Keratinocyte (primary cell): ENCODE data around the gene TAMALIN. TPM values are rescaled to one million over a fixed set of nuclear protein-coding genes. Genes with fewer than 3 reads are reported as not detected.

Experiments used
- DNase-seq: peaks from one replicate; pipeline ENCODE4 v3.0.0-alpha.2; 2011; ENCODE audit warnings: low read depth, missing footprints, low spot score
- FAIRE-seq: peaks from 2 replicates; lab custom pipeline; 2011; peaks lifted over from hg19 to GRCh38; lab: Jason Lieb, UNC
- H2AFZ ChIP-seq: 2 replicates; pipeline ENCODE4 v1.6.0; 2012; ENCODE audit warnings: low read length, control low read depth, inconsistent platforms; ENCODE audit not compliant: control insufficient read depth
- H3K27ac ChIP-seq: 2 replicates; pipeline ENCODE4 v1.5.1; 2011; ENCODE audit warnings: low read length; ENCODE audit not compliant: control insufficient read depth, insufficient read depth
- H3K27me3 ChIP-seq: 3 replicates; pipeline ENCODE4 v1.6.0; 2011; ENCODE audit warnings: low read length; ENCODE audit not compliant: control insufficient read depth, insufficient read depth; ENCODE audit errors: extremely low read depth
- H3K36me3 ChIP-seq, 2 experiments: 2 replicates in 1 of 2; 3 replicates in 1 of 2; pipeline ENCODE4 v1.5.1; 2011; ENCODE audit warnings: low read length in 2 of 2, mild to moderate bottlenecking in 1 of 2; ENCODE audit not compliant: control insufficient read depth in 2 of 2, insufficient read depth in 2 of 2; ENCODE audit errors: extremely low read depth in 1 of 2
- H3K4me1 ChIP-seq: 3 replicates; pipeline ENCODE4 v1.5.1; 2011; ENCODE audit warnings: low read length; ENCODE audit not compliant: control insufficient read depth, insufficient read depth; ENCODE audit errors: extremely low read depth
- H3K4me2 ChIP-seq: 3 replicates; pipeline ENCODE4 v1.6.0; 2011; ENCODE audit warnings: low read depth, low read length; ENCODE audit not compliant: control insufficient read depth, insufficient read depth; ENCODE audit errors: extremely low read depth
- H3K4me3 ChIP-seq, 3 experiments: fragments of 200-600 bp in 1 of 3; sonication (generic) in 1 of 3; 2 replicates in 2 of 3; 3 replicates in 1 of 3; pipeline ENCODE4 v1.5.1; 2011 to 2016; ENCODE audit warnings: low read length in 3 of 3, mild to moderate bottlenecking in 3 of 3, control low read depth in 2 of 3, inconsistent platforms in 1 of 3, low read depth in 1 of 3, mixed read lengths in 1 of 3, mixed run types in 1 of 3, moderate library complexity in 1 of 3; ENCODE audit not compliant: control insufficient read depth in 2 of 3, insufficient read depth in 2 of 3; ENCODE audit errors: extremely low read depth in 1 of 3
- H3K79me2 ChIP-seq: 2 replicates; pipeline ENCODE4 v1.6.0; 2012; ENCODE audit warnings: low read length; ENCODE audit not compliant: control insufficient read depth, insufficient read depth
- H3K9ac ChIP-seq: 3 replicates; pipeline ENCODE4 v1.6.0; 2011; ENCODE audit warnings: low read length; ENCODE audit not compliant: control insufficient read depth, insufficient read depth; ENCODE audit errors: extremely low read depth
- H3K9me1 ChIP-seq: 3 replicates; pipeline ENCODE4 v1.6.0; 2011; ENCODE audit warnings: low read length; ENCODE audit not compliant: control insufficient read depth, insufficient read depth; ENCODE audit errors: extremely low read depth
- H3K9me3 ChIP-seq: 2 replicates; pipeline ENCODE4 v1.5.1; 2012; ENCODE audit warnings: low read depth, low read length; ENCODE audit not compliant: control insufficient read depth
- H4K20me1 ChIP-seq: 3 replicates; pipeline ENCODE4 v1.6.0; 2011; ENCODE audit warnings: low read length; ENCODE audit not compliant: control insufficient read depth, insufficient read depth; ENCODE audit errors: extremely low read depth
- CTCF ChIP-seq, 3 experiments: IDR thresholded peaks in 1 of 3; conservative IDR thresholded peaks in 1 of 3; optimal IDR thresholded peaks in 1 of 3; 2 replicates in 2 of 3; 3 replicates in 1 of 3; pipeline versions ENCODE3 to v1.5.1; 2011; ENCODE audit warnings: low read length in 3 of 3, mild to moderate bottlenecking in 3 of 3, moderate library complexity in 2 of 3, control low read depth in 1 of 3, inconsistent platforms in 1 of 3; ENCODE audit not compliant: insufficient read depth in 2 of 3; ENCODE audit errors: extremely low read depth in 1 of 3
- EZH2 ChIP-seq: IDR thresholded peaks from one replicate; pipeline ENCODE4 v1.6.1; 2012; ENCODE audit warnings: inconsistent platforms, mild to moderate bottlenecking, low read length, moderate library complexity
- dilution Hi-C: fragments of 300-500 bp; cut with MboI; formaldehyde crosslinking; loops from one replicate; pipeline ENCODE4 v1.7.0; 2020; ENCODE audit warnings: low sequenced_read_pairs; ENCODE audit not compliant: extremely low pct_ligation_motif_present
- polyA plus RNA-seq, 5 experiments: library from polyadenylated mRNA; depleted of rRNA in 3 of 5; stranded (reverse) in 3 of 5; stranded (forward) in 1 of 5; unstranded in 1 of 5; fragments of >200 nt; gene quantifications; 1 replicate in 1 of 5; 2 replicates in 3 of 5; 3 replicates in 1 of 5; pipeline versions ENCODE4 v1.2.1 to v1.2.3, GENCODE V29; 2011 to 2012; ENCODE audit warnings: missing spikeins in 2 of 5, low read depth in 1 of 5, low replicate concordance in 1 of 5

Gene TAMALIN
- polyA plus RNA-seq, 1 donor (not counting 4 experiments of a cell fraction or from before 2014, with no cell fraction given) = 0.54 TPM

DNA sequence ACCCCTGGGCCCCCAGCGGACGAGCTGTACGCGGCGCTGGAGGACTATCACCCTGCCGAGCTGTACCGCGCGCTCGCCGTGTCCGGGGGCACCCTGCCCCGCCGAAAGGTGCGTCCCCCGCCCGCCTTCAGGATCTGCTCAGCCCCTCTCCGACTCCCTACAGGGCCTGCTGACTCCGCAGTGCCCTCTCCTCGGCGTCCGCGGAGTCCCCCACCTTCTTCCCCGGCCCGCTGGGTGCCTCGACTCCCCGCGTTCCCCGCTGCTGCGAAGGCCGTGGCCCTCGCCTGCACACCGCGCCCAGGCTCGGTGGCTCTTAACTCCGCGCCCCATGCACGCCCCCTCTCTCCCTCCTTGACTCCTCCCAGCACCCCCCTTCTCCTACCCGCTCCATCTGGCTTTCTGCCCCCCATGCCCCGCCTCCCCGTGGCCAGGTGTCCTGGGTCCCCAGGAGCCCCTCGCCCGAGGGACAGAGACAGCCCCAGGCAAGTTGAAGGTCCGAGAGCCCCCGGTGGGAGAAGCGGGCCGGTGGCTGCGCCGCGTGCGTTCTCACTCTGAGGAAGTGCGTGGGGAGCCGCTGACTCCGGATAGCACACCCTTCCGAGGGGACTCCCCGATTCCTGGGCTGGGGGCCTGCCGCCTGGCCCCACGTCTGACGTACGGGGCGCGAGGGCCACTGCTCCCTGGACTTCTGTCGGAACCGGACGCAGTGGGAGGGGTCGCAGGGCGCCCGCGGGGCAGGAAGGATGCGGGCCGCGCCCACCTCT is 594 bp downstream of the TAMALIN start:
- peak overlapping the region; percentile 19 for H2AFZ ChIP-seq
- no peak for FAIRE-seq
- H3K79me2 ChIP-seq = no peaks in the 10 kb centered on the region

GRCh38 chr12:52007982-52008510 is 1.3 kb downstream of the TAMALIN start:
- Histone ChIP-seq H3K9me3 (no peaks in the 10 kb centered on the region), H2AFZ (no peak overlapping the region), H3K36me3 (no peaks in the 10 kb centered on the region), H3K79me2 (no peaks in the 10 kb centered on the region), H3K27ac (no peak overlapping the region), H3K27me3 (peaks cover 28% of the 10 kb centered on the region), H4K20me1 (peaks cover 7% of the 10 kb centered on the region), H3K9ac (no peak overlapping the region), H3K9me1 (peaks cover 3% of the 10 kb centered on the region), H3K4me3 (no peak overlapping the region), H3K4me2 (no peak overlapping the region), H3K4me1 (peaks cover 3% of the 10 kb centered on the region)
- dilution Hi-C loops = no loop called here
- DNase-seq = no peak
- no peak for FAIRE-seq
- TF ChIP-seq EZH2 (no peak), CTCF (optimal IDR thresholded peaks at IDR 0.05 in 1 of 3, IDR thresholded peaks at IDR 0.05 in 1 of 3, conservative IDR thresholded peaks at IDR 0.05 in 1 of 3; ENCODE audit: extremely low read depth in 1 of 3, insufficient read depth in 2 of 3, low read length in 3 of 3) (no peak)

More for the DNA sequence above, 594 bp downstream of the TAMALIN start:
- TF ChIP-seq EZH2 = peak; percentile 99
- TF ChIP-seq CTCF (optimal IDR thresholded peaks at IDR 0.05 in 1 of 3, IDR thresholded peaks at IDR 0.05 in 1 of 3, conservative IDR thresholded peaks at IDR 0.05 in 1 of 3; ENCODE audit: extremely low read depth in 1 of 3, insufficient read depth in 2 of 3, low read length in 3 of 3) = no peak
- H3K27me3 ChIP-seq = peaks cover 28% of the 10 kb centered on the region
- peaks cover 3% of the 10 kb centered on the region for H3K9me1 ChIP-seq
- peak overlapping the region; percentile 31 for H3K4me2 ChIP-seq
- H3K4me1 ChIP-seq = peaks cover 3% of the 10 kb centered on the region
- peak overlapping the region; percentile 37 for H3K9ac ChIP-seq
- H4K20me1 ChIP-seq = peaks cover 7% of the 10 kb centered on the region
- no peak for DNase-seq
- no peaks in the 10 kb centered on the region for H3K9me3 ChIP-seq
- H3K4me3 ChIP-seq = peak overlapping the region; percentile 20 to 34 (median 31)
- H3K27ac ChIP-seq = no peak overlapping the region
- no peaks in the 10 kb centered on the region for H3K36me3 ChIP-seq
- dilution Hi-C loops = no loop called here
